ENCODE data around the gene ARRDC4. TPM values are rescaled to one million over a fixed set of nuclear protein-coding genes. Genes with fewer than 3 reads are reported as not detected.

Gene ARRDC4
- polyA plus RNA-seq, 1 of the 3 experiments (the other 2 are of a cell fraction): 2.3 TPM

- H3K27ac ChIP-seq (ENCODE audit: low read depth in 2 of 2, low read length in 1 of 2): no peak overlapping the region
- TF ChIP-seq RXRA (IDR thresholded peaks at IDR 0.05; ENCODE audit: borderline replicate concordance, low read depth) (no peak), EP300 (IDR thresholded peaks at IDR 0.05; ENCODE audit: borderline replicate concordance in 1 of 2, low read depth in 1 of 2, low read length in 1 of 2) (no peak), IRF3 (IDR thresholded peaks at IDR 0.05; ENCODE audit: low read depth, low read length) (no peak), USF1 (IDR thresholded peaks at IDR 0.05; ENCODE audit: borderline replicate concordance, low read depth) (no peak), EZH2phosphoT487 (IDR thresholded peaks at IDR 0.05; ENCODE audit: borderline replicate concordance, low read depth) (no peak), FOSL2 (IDR thresholded peaks at IDR 0.05; ENCODE audit: borderline replicate concordance, low read depth) (no peak), TEAD4 (IDR thresholded peaks at IDR 0.05; ENCODE audit: borderline replicate concordance, insufficient read depth) (no peak), GABPA (IDR thresholded peaks at IDR 0.05; ENCODE audit: low read depth) (no peak), TCF12 (IDR thresholded peaks at IDR 0.05) (no peak)
- H3K4me2 ChIP-seq: no peak overlapping the region
- ChIA-PET CTCF (no interaction called here), POLR2A (no interaction called here)
- no peak overlapping the region for H2AFZ ChIP-seq (ENCODE audit: low read depth)
- no peaks in the 10 kb centered on the region for H3F3A ChIP-seq (replicated peaks; ENCODE audit: insufficient read depth)
- H3K36me3 ChIP-seq (replicated peaks in 1 of 2; ENCODE audit: control insufficient read depth in 1 of 2, insufficient read depth in 2 of 2, low read length in 1 of 2): peaks cover 3 to 43% of the 10 kb centered on the region in 2 experiments
- no peaks in the 10 kb centered on the region for H3K9me2 ChIP-seq
- H3K9me3 ChIP-seq: no peaks in the 10 kb centered on the region
- no peak for DNase-seq
- H3K4me1 ChIP-seq (ENCODE audit: control insufficient read depth in 1 of 2, insufficient read depth in 2 of 2, low read depth in 1 of 2, low read length in 1 of 2): peaks cover 5 to 10% of the 10 kb centered on the region in 2 experiments; a peak in 3 of 4 replicates
- WGBS (ENCODE audit: low lambda C conversion rate): 95% methylated on average over 2 of the region's 2 CpGs
- H3K27me3 ChIP-seq (ENCODE audit: insufficient read depth): no peaks in the 10 kb centered on the region
- H3K4me3 ChIP-seq (ENCODE audit: low read depth in 2 of 2, low read length in 1 of 2): no peak overlapping the region
- no peak overlapping the region for H3K9ac ChIP-seq
- no peaks in the 10 kb centered on the region for H4K20me1 ChIP-seq (ENCODE audit: insufficient read depth)
- no peaks in the 10 kb centered on the region; the same call in 1 of the 2 replicates for H3K79me2 ChIP-seq (ENCODE audit: insufficient read depth)
Observed at GRCh38 chr15:97966246-97966645, 5.7 kb downstream of the ARRDC4 start.

- no peaks in the 10 kb centered on the region for H3F3A ChIP-seq (replicated peaks; ENCODE audit: insufficient read depth)
- H3K27me3 ChIP-seq (ENCODE audit: insufficient read depth): no peaks in the 10 kb centered on the region
- no peaks in the 10 kb centered on the region for H4K20me1 ChIP-seq (ENCODE audit: insufficient read depth)
- TF ChIP-seq JUND (IDR thresholded peaks at IDR 0.05): no peak
- TF ChIP-seq PBX3 (IDR thresholded peaks at IDR 0.05): no peak
- no peak for TF ChIP-seq MAX (IDR thresholded peaks at IDR 0.05; ENCODE audit: low read depth)
- TF ChIP-seq YY1 (IDR thresholded peaks at IDR 0.05; ENCODE audit: low read depth): no peak
- no peak for TF ChIP-seq USF2 (IDR thresholded peaks at IDR 0.05; ENCODE audit: borderline replicate concordance, low read depth, low read length)
- no peak for TF ChIP-seq SMC3 (IDR thresholded peaks at IDR 0.05; ENCODE audit: low read depth, low read length)
- TF ChIP-seq CHD2 (IDR thresholded peaks at IDR 0.05; ENCODE audit: low read length, partially characterized antibody): no peak
- no peak for TF ChIP-seq RXRA (IDR thresholded peaks at IDR 0.05; ENCODE audit: borderline replicate concordance, low read depth)
- no peak for TF ChIP-seq MXI1 (IDR thresholded peaks at IDR 0.05; ENCODE audit: low read depth, low read length)
- no peak for TF ChIP-seq IRF3 (IDR thresholded peaks at IDR 0.05; ENCODE audit: low read depth, low read length)
- TF ChIP-seq GATA2 (CRISPR knock-in tag; IDR thresholded peaks at IDR 0.05): no peak
- no peak for TF ChIP-seq NFIC (IDR thresholded peaks at IDR 0.05; ENCODE audit: borderline replicate concordance)
- TF ChIP-seq FOXM1 (IDR thresholded peaks at IDR 0.05; ENCODE audit: low read depth): no peak
- no peak for TF ChIP-seq GABPA (IDR thresholded peaks at IDR 0.05; ENCODE audit: low read depth)
- peaks cover 5% of the 10 kb centered on the region in 2 experiments; a peak in 3 of 4 replicates for H3K4me1 ChIP-seq (ENCODE audit: control insufficient read depth in 1 of 2, insufficient read depth in 2 of 2, low read depth in 1 of 2, low read length in 1 of 2)
- no peak overlapping the region for H3K9ac ChIP-seq
- WGBS (ENCODE audit: low lambda C conversion rate): 82% methylated on average over 6 of the region's 6 CpGs
- POLR2A ChIA-PET: no interaction called here
- peaks cover 9 to 52% of the 10 kb centered on the region in 2 experiments for H3K36me3 ChIP-seq (replicated peaks in 1 of 2; ENCODE audit: control insufficient read depth in 1 of 2, insufficient read depth in 2 of 2, low read length in 1 of 2)
- H3K9me2 ChIP-seq: no peaks in the 10 kb centered on the region
- no peaks in the 10 kb centered on the region for H3K9me3 ChIP-seq
- CTCF ChIA-PET: no interaction called here
- no peak overlapping the region for H3K27ac ChIP-seq (ENCODE audit: low read depth in 2 of 2, low read length in 1 of 2)
- no peak for DNase-seq
- H2AFZ ChIP-seq (ENCODE audit: low read depth): no peak overlapping the region
- no peak overlapping the region for H3K4me2 ChIP-seq
- no peaks in the 10 kb centered on the region for H3K79me2 ChIP-seq (ENCODE audit: insufficient read depth)
- no peak overlapping the region for H3K4me3 ChIP-seq (ENCODE audit: low read depth in 2 of 2, low read length in 1 of 2)
Observed at GRCh38 chr15:97966924-97967620, 6.6 kb downstream of the ARRDC4 start.
